H1 (cell line): ENCODE results near the gene CSF3R. TPM values are rescaled to one million over a fixed set of nuclear protein-coding genes. Genes with fewer than 3 reads are reported as not detected.

Experiments used
- CTCF ChIA-PET: fragments of 300-600 bp; sonication (Branson Sonifier 250); formaldehyde crosslinking; loops from one replicate; lab custom pipeline; 2021; ENCODE audit not compliant: partially characterized antibody; lab: Charles Lee
- POLR2A ChIA-PET: fragments of 300-600 bp; sonication (Branson Sonifier 250); formaldehyde crosslinking; loops from one replicate; lab custom pipeline; 2021; ENCODE audit warnings: inconsistent platforms; ENCODE audit not compliant: partially characterized antibody; lab: Charles Lee
- DNase-seq, 2 experiments: peaks; one replicate each; pipeline versions ENCODE4 v3.0.0 to v3.0.0-alpha.2; 2010 to 2022; ENCODE audit warnings: low spot score in 2 of 2, low read depth in 1 of 2, mixed read lengths in 1 of 2
- FAIRE-seq: peaks from 2 replicates; lab custom pipeline; 2011; peaks lifted over from hg19 to GRCh38; lab: Jason Lieb, UNC
- H2AFZ ChIP-seq: 2 replicates; pipeline ENCODE4 v1.8.1; 2012; ENCODE audit warnings: low read length, inconsistent platforms
- H2AK5ac ChIP-seq: 2 replicates; pipeline ENCODE4 v1.6.1; 2013; ENCODE audit warnings: low read depth, low read length
- H2BK120ac ChIP-seq: replicated peaks from 2 replicates; pipeline ENCODE3; 2013; ENCODE audit warnings: low read depth, low read length, inconsistent platforms
- H2BK12ac ChIP-seq: 2 replicates; pipeline ENCODE4 v1.6.1; 2013; ENCODE audit warnings: low read depth, low read length
- H2BK15ac ChIP-seq: 2 replicates; pipeline ENCODE4 v1.6.1; 2013; ENCODE audit warnings: low read length
- H2BK20ac ChIP-seq: 2 replicates; pipeline ENCODE4 v1.6.1; 2013; ENCODE audit warnings: low read length
- H2BK5ac ChIP-seq: 2 replicates; pipeline ENCODE4 v1.6.1; 2013; ENCODE audit warnings: low read depth, low read length
- H3K14ac ChIP-seq: 2 replicates; pipeline ENCODE4 v1.6.1; 2013; ENCODE audit warnings: inconsistent platforms; ENCODE audit not compliant: insufficient read length
- H3K18ac ChIP-seq: 2 replicates; pipeline ENCODE4 v1.6.1; 2013; ENCODE audit warnings: low read length; ENCODE audit errors: extremely low read depth
- H3K23ac ChIP-seq: 2 replicates; pipeline ENCODE4 v1.6.1; 2013; ENCODE audit warnings: inconsistent platforms; ENCODE audit not compliant: insufficient read length
- H3K23me2 ChIP-seq: 2 replicates; pipeline ENCODE4 v1.6.1; 2013; ENCODE audit warnings: low read depth, low read length
- H3K27ac ChIP-seq: 2 replicates; pipeline ENCODE4 v1.6.1; 2011; ENCODE audit warnings: low read depth, low read length, inconsistent platforms
- H3K27me3 ChIP-seq, 4 experiments: replicated peaks in 1 of 4; 1 replicate in 1 of 4; 2 replicates in 3 of 4; pipeline versions ENCODE4 v1.6.1 to v1.8.1; 2011 to 2013; ENCODE audit warnings: low read length in 3 of 4, mild to moderate bottlenecking in 3 of 4, inconsistent platforms in 2 of 4, mixed read lengths in 2 of 4, moderate library complexity in 1 of 4; ENCODE audit not compliant: control insufficient read depth in 3 of 4, insufficient read depth in 3 of 4; ENCODE audit errors: extremely low read depth in 1 of 4
- H3K36me3 ChIP-seq, 4 experiments: 2 replicates each; pipeline versions ENCODE4 v1.6.1 to v1.8.1; 2011 to 2013; ENCODE audit warnings: mild to moderate bottlenecking in 4 of 4, low read length in 3 of 4, moderate library complexity in 2 of 4, control low read depth in 1 of 4, inconsistent platforms in 1 of 4; ENCODE audit not compliant: insufficient read depth in 4 of 4, control insufficient read depth in 2 of 4
- H3K4ac ChIP-seq: replicated peaks from 2 replicates; pipeline ENCODE3; 2013; ENCODE audit warnings: low read length, low read depth, mixed read lengths, inconsistent platforms; ENCODE audit not compliant: insufficient read length
- H3K4me1 ChIP-seq, 4 experiments: replicated peaks in 1 of 4; 1 replicate in 1 of 4; 2 replicates in 3 of 4; pipeline versions ENCODE4 v1.6.1 to v1.8.1; 2011 to 2013; ENCODE audit warnings: low read length in 3 of 4, inconsistent platforms in 2 of 4, mixed read lengths in 1 of 4; ENCODE audit not compliant: insufficient read depth in 4 of 4, control insufficient read depth in 3 of 4
- H3K4me2 ChIP-seq, 2 experiments: 2 replicates each; pipeline versions ENCODE4 v1.6.1 to v1.8.1; 2011 to 2013; ENCODE audit warnings: low read depth in 2 of 2, low read length in 2 of 2, control low read depth in 1 of 2, inconsistent platforms in 1 of 2, mild to moderate bottlenecking in 1 of 2; ENCODE audit not compliant: insufficient read depth in 1 of 2
- H3K4me3 ChIP-seq, 4 experiments: fragments of 200-600, 300-600 bp in 1 of 4; sonication (generic), shearing (Covaris generic), sonication (Bioruptor Twin) in 1 of 4; 2 replicates each; pipeline versions ENCODE4 v1.5.1 to v1.8.1; 2011 to 2016; ENCODE audit warnings: low read length in 4 of 4, low read depth in 3 of 4, control low read depth in 2 of 4, inconsistent platforms in 2 of 4, mild to moderate bottlenecking in 2 of 4, mixed read lengths in 1 of 4, moderate library complexity in 1 of 4; ENCODE audit not compliant: insufficient read depth in 2 of 4; ENCODE audit errors: extremely low read depth in 1 of 4
- H3K56ac ChIP-seq: replicated peaks from 2 replicates; pipeline ENCODE3; 2013; ENCODE audit warnings: low read depth, mild to moderate bottlenecking, mixed read lengths, low read length, inconsistent platforms; ENCODE audit not compliant: insufficient read length
- H3K79me1 ChIP-seq: 2 replicates; pipeline ENCODE4 v1.6.1; 2013; ENCODE audit warnings: low read depth, low read length, control low read depth
- H3K79me2 ChIP-seq, 2 experiments: 2 replicates each; pipeline versions ENCODE4 v1.6.1 to v1.8.1; 2012 to 2013; ENCODE audit warnings: low read length in 2 of 2, mild to moderate bottlenecking in 2 of 2, inconsistent platforms in 1 of 2; ENCODE audit not compliant: insufficient read depth in 2 of 2, control insufficient read depth in 1 of 2
- H3K9ac ChIP-seq, 4 experiments: replicated peaks in 1 of 4; 1 replicate in 1 of 4; 2 replicates in 3 of 4; pipeline versions ENCODE4 v1.6.1 to v1.8.1; 2011 to 2013; ENCODE audit warnings: low read depth in 3 of 4, low read length in 3 of 4, control low read depth in 2 of 4, mild to moderate bottlenecking in 2 of 4, moderate library complexity in 2 of 4, inconsistent platforms in 1 of 4; ENCODE audit errors: extremely low read depth in 1 of 4
- H3K9me3 ChIP-seq, 2 experiments: 2 replicates each; pipeline versions ENCODE4 v1.6.1 to v1.8.1; 2012 to 2013; ENCODE audit warnings: mild to moderate bottlenecking in 2 of 2, moderate library complexity in 2 of 2, control low read depth in 1 of 2, inconsistent platforms in 1 of 2, low read depth in 1 of 2, low read length in 1 of 2, mixed read lengths in 1 of 2; ENCODE audit not compliant: insufficient read depth in 2 of 2
- H4K20me1 ChIP-seq, 2 experiments: replicated peaks in 1 of 2; 2 replicates each; pipeline versions ENCODE3 to v1.8.1; 2011 to 2013; ENCODE audit warnings: inconsistent platforms in 2 of 2, low read length in 2 of 2, mild to moderate bottlenecking in 1 of 2; ENCODE audit not compliant: insufficient read depth in 2 of 2, control insufficient read depth in 1 of 2
- H4K5ac ChIP-seq: 2 replicates; pipeline ENCODE4 v1.6.1; 2013; ENCODE audit warnings: low read length, low read depth, mixed read lengths, inconsistent platforms; ENCODE audit not compliant: insufficient read length
- H4K8ac ChIP-seq: 2 replicates; pipeline ENCODE4 v1.8.0; 2013; ENCODE audit warnings: mild to moderate bottlenecking, moderate library complexity, low read length, inconsistent platforms; ENCODE audit not compliant: insufficient read depth; ENCODE audit errors: extremely low read depth
- H4K91ac ChIP-seq: replicated peaks from 2 replicates; pipeline ENCODE3; 2013; ENCODE audit warnings: low read length, mixed read lengths, inconsistent platforms; ENCODE audit not compliant: insufficient read length
- BACH1 ChIP-seq: IDR thresholded peaks from 2 replicates; pipeline ENCODE4 v1.6.1; 2012; ENCODE audit warnings: low read length, improper control_type of control experiment
- CBX8 ChIP-seq: fragments of 300-800, 300-1000 bp; sonication (generic); IDR thresholded peaks from 2 replicates; pipeline ENCODE4 v1.7.1; 2016; ENCODE audit warnings: low read depth, low read length, borderline replicate concordance
- CHD2 ChIP-seq: IDR thresholded peaks from 2 replicates; pipeline ENCODE4 v1.6.1; 2012; ENCODE audit warnings: low read length, improper control_type of control experiment
- HDAC6 ChIP-seq: IDR thresholded peaks from one replicate; pipeline ENCODE4 v1.7.1; 2012; ENCODE audit warnings: low read depth, mild to moderate bottlenecking, inconsistent platforms, low read length, moderate library complexity
- MAFK ChIP-seq: IDR thresholded peaks from 2 replicates; pipeline ENCODE4 v1.6.1; 2012; ENCODE audit warnings: low read depth, mild to moderate bottlenecking, improper control_type of control experiment, low read length
- POLR2AphosphoS5 ChIP-seq: IDR thresholded peaks from 2 replicates; pipeline ENCODE4 v1.6.1; 2011; ENCODE audit warnings: low read depth, low read length
- TBP ChIP-seq: IDR thresholded peaks from 2 replicates; pipeline ENCODE4 v1.6.1; 2011; ENCODE audit warnings: low read depth, low read length, improper control_type of control experiment
- ZNF274 ChIP-seq: IDR thresholded peaks from 2 replicates; pipeline ENCODE4 v1.7.0; 2012; ENCODE audit warnings: low read length, borderline replicate concordance; ENCODE audit errors: extremely low read depth
- WGBS, 2 experiments: shearing (Covaris generic) in 1 of 2; methylation state at CpG; one replicate each; pipeline versions ENCODE4 v1.1.6 to v1.1.7; 2013 to 2015; ENCODE audit warnings: low lambda C conversion rate in 2 of 2, mixed read lengths in 2 of 2, inconsistent platforms in 1 of 2, low coverage in 1 of 2, missing lambda C conversion rate in 1 of 2; ENCODE audit not compliant: insufficient replicate concordance in 2 of 2, insufficient coverage in 1 of 2, insufficient read length in 1 of 2; ENCODE audit errors: extremely low coverage in 1 of 2, missing lambda C conversion rate in 1 of 2; 5-methylcytosine and 5-hydroxymethylcytosine counted together
- polyA plus RNA-seq, 7 experiments: library from polyadenylated mRNA; depleted of rRNA in 3 of 7; stranded (reverse) in 5 of 7; unstranded in 2 of 7; fragments of >200 nt in 5 of 7; fragments of 200-250 nt in 2 of 7; gene quantifications; 1 replicate in 5 of 7; 2 replicates in 1 of 7; 4 replicates in 1 of 7; pipeline versions ENCODE4 v1.2.1 to v1.2.3, GENCODE V29; 2011 to 2013; ENCODE audit warnings: missing spikeins in 2 of 7, mixed read lengths in 2 of 7
- total RNA-seq: library from RNA; stranded (reverse); fragmentation: NEBNext Ultra II Directional; extraction: Animal tissue kit (Norgen Biotek cat#: 25700); gene quantifications from 2 replicates; pipeline ENCODE4 v1.2.1, GENCODE V29; 2021

Gene CSF3R
- total and polyA plus RNA-seq, 2 of the 8 experiments (the other 6 are each of a cell fraction or from before 2014, with no cell fraction given): not detected

DNA sequence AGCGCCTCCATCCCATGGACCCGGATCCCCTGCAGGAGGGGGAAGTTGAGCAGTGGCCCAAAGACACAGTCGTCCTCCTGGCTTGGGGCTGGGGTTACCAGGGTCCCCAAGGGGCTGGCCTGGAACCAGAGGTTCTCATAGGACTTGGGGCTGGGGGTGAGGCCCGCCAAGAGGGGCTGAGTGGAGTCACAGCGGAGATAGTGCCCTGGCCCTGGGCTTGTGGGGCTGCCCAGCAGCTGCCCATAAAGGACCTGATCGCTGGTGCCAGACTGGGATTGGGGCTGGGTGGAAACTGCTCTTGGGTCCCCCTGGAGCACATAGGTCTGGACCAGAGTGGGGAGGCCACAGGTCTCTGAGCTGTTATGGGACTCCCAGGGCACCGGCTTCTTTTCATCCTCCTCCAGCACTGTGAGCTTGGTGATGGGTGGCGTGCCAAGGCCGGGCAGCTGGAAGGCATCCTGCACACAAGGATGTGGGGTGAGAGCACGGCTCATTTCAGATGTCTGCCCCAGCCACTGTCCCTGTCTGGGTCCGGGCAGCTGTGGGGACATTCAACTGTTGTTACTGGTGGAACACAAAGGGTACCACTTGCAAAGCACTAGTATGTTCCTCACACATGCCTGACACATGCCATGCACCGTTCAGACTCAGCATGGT, 16.2 kb downstream of the CSF3R start:
- ChIA-PET POLR2A (interaction anchor here (1.5 kb wide), 1 partner anchor 21 kb away, joined by 7 read pairs; no protein-coding TSS in a partner anchor), CTCF (interaction anchor here (1.0 to 1.5 kb wide), 3 partner anchors 48 to 88 kb away, joined by 3 to 5 read pairs (median 4); no protein-coding TSS in a partner anchor)
- Histone ChIP-seq H3K14ac (no peak overlapping the region), H4K8ac (no peak overlapping the region), H4K91ac (no peak overlapping the region), H3K4me3 (no peak overlapping the region), H3K27me3 (peaks cover 2 to 28% (median 21%) of the 10 kb centered on the region in 4 experiments), H3K56ac (no peak overlapping the region), H4K20me1 (peaks cover 0 to 1% of the 10 kb centered on the region in 2 experiments), H3K4me1 (peaks cover 0 to 3% (median 0%) of the 10 kb centered on the region in 4 experiments; a peak in 2 of 7 replicates), H3K79me1 (peaks cover 7% of the 10 kb centered on the region), H3K36me3 (peaks cover 4 to 8% (median 6%) of the 10 kb centered on the region in 4 experiments; a peak in 6 of 8 replicates), H3K4ac (no peak overlapping the region), H2BK15ac (no peak overlapping the region), H3K9ac (no peak overlapping the region), H2AK5ac (no peak overlapping the region), H3K18ac (no peak overlapping the region), H2BK5ac (no peak overlapping the region), H3K4me2 (no peak overlapping the region), H4K5ac (no peak overlapping the region), H2BK120ac (no peak overlapping the region), H3K27ac (no peak overlapping the region), H3K9me3 (no peaks in the 10 kb centered on the region), H2BK12ac (no peak overlapping the region), H2BK20ac (no peak overlapping the region), H2AFZ (no peak overlapping the region), H3K79me2 (peaks cover 0 to 11% of the 10 kb centered on the region in 2 experiments; a peak in 2 of 4 replicates), H3K23me2 (peaks cover 4% of the 10 kb centered on the region; the same call in 1 of the 2 replicates), H3K23ac (no peak overlapping the region)
- FAIRE-seq (no peak), DNase-seq (no peak)
- WGBS, 2 experiments: 85% methylated on average over 12 of the region's 12 CpGs; no CpG with 5 or more reads in 1 of the 2 experiments
- TF ChIP-seq HDAC6: no peak
- no peak for TF ChIP-seq CBX8
- TF ChIP-seq CHD2: no peak
- no peak for TF ChIP-seq BACH1
- TF ChIP-seq MAFK: no peak
- no peak for TF ChIP-seq TBP
- no peak for TF ChIP-seq ZNF274
- TF ChIP-seq POLR2AphosphoS5: no peak
